GM12892 (cell line): ENCODE results near the gene HDAC10.

Experiments
- DNase-seq: peaks from one replicate; pipeline ENCODE4 v3.0.0; 2011; ENCODE audit not compliant: insufficient read length
- FAIRE-seq: peaks from 2 replicates; lab custom pipeline; 2011; peaks lifted over from hg19 to GRCh38; lab: Jason Lieb, UNC
- POLR2A ChIP-seq: IDR thresholded peaks from 2 replicates; pipeline ENCODE4 v1.6.1; 2011; ENCODE audit warnings: low read depth, low read length, control low read depth
- POLR2AphosphoS5 ChIP-seq: IDR thresholded peaks from 2 replicates; pipeline ENCODE4 v1.6.1; 2011; ENCODE audit warnings: low read depth, low read length, control low read depth
- TAF1 ChIP-seq: IDR thresholded peaks from 2 replicates; pipeline ENCODE4 v1.6.1; 2011; ENCODE audit warnings: low read depth, mild to moderate bottlenecking, control low read depth, low read length, borderline replicate concordance

Gene HDAC10

DNA sequence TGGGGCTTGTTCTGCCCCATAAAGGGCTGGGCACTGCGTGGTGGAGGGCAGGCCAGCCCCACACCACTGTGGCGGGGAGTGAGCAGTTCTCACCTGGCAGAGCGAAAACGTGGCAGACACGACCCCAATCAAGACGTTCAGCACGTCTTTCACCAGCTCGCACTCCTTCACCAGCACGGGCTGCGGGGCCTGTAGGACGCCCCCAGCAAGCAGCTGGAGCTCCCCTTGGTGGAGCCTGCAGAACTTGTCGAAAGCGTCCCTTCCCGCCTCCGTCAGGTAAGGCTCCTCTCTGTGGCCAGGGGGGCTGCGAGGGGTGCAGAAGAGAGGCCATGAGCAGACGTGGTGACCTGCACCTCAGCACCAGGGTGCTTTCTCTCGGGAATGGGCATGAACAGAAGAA, 17.8 kb downstream of the HDAC10 start:
- DNase-seq (no peak), FAIRE-seq (no peak)
- no peak for TF ChIP-seq TAF1
- TF ChIP-seq POLR2A: no peak
- no peak for TF ChIP-seq POLR2AphosphoS5

DNA sequence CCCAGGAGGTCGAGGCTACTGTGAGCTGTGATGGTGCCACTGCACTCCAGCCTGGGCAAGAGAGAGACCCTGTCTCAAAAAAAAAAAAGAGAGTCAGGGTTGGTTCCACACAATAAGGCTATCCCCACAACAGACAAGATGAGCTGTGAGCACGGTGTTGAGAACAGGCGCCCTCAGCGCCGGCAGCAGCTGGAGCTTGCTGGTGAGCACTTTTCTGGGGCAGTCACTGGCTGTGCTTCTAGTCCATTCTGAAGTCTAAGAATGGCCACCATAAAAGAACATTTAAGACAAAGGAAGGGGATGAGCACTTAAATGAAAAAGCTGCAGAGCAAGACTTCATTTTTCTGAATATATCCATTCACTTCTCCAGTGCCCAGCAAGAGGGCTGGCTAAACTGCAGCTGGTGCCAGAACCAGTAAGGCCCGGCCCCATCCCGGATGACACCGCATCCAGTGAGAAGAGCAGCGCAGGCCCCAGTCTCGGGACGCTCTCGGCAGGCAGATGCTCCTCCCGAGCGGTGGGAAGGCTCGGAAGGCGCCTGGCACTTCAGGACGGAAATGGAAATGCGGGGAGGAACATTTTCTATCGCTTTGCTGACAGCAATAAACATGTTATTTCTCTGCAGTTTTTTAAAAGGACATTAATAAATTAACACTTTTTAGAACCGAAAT, 18.4 kb downstream of the HDAC10 start:
- FAIRE-seq (no peak), DNase-seq (no peak)

DNA sequence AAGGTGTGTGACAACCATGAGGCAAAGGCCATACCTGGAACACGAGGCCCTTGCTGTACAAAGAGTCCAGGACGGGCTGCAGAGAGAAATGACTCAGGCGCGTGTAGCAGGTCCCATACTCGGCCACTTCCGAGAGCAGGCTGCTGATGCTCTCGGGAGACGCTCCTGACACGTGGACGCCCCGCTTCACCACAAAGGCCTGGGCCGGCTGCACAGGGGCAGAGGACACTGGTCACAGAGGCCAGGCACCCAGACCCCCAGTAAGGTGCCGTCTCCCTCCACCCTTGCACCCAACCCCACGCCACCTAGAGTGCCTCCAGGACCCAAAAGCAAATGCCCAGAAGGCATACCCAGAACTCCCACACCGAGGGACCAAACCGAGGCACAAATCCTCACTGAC, 21.7 kb downstream of the HDAC10 start:
- no peak for TF ChIP-seq POLR2A
- TF ChIP-seq TAF1: no peak
- DNase-seq (no peak), FAIRE-seq (no peak)

More for the DNA sequence above, 18.4 kb downstream of the HDAC10 start:
- TF ChIP-seq POLR2AphosphoS5 (no peak), POLR2A (no peak), TAF1 (no peak)

DNA sequence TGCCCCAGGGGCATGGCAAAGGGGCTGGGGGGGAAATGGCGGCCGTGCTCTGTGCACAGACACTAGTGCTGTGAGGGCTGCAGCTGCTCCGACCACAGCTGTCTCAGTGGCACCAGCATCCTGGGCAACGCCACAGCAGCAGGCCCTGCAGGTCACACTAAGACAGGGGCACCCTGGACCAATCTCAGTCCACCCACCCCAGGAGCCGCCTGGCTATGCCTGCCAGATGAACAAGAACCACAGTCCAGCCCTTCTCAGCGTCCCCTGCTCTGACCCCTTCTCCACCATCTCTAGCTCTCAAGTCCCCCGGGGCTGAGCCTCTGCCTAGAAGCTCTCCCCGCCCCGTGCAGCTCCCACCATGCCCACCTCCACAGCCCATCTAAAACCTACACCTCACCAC, 22.7 kb downstream of the HDAC10 start:
- no peak for DNase-seq
- TF ChIP-seq POLR2AphosphoS5 (no peak), POLR2A (no peak), TAF1 (no peak)
- FAIRE-seq: no peak

DNA sequence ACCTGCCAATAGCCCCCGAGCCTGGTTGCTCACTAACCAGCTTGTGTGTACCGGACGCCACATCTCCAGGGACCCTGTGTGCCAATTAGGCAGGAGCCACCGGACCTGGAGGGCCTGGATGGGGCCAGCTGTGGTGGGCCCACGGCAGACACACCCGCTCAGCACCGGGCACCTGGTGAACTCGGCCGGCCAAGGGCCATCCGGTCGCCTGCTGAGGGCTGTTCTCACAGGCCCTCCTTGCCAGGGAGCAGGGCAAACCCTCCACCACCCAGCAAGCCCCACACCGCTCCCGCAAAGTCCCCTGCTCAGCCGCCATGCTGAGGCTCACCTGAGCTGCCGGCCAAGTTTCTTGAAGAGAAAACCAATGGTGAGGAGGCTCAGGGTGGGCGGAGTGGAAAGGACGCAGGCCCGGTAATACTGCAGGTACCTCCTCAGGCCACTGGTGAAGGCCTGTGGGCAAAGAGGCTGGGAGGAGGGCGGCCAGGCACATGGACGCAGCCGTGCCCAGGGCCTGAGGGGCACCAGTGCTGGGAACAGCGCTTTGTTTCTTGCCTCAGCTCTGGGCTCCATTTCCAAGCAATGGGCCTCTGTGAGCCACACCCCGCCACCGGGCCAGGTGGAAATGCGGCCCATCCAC, 23.4 kb downstream of the HDAC10 start:
- TF ChIP-seq POLR2AphosphoS5 (no peak), TAF1 (no peak), POLR2A (no peak)
- no peak for FAIRE-seq
- DNase-seq: no peak

DNA sequence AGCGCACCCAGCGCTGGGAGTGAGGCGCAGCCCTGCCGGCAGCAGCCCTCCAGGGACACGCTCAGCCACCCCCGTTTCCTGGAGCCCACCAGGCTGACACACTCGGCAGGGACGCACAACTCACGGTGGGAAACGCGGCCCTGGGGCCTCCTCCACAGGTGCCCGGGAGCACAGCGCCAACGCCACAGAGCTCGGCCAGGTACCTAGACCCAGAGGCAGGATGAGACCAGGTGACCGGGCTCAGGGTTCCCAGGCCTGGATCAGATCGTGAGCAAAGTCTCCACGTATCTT, 24.2 kb downstream of the HDAC10 start:
- TF ChIP-seq POLR2A (no peak), TAF1 (no peak), POLR2AphosphoS5 (no peak)
- FAIRE-seq (no peak), DNase-seq (no peak)

DNA sequence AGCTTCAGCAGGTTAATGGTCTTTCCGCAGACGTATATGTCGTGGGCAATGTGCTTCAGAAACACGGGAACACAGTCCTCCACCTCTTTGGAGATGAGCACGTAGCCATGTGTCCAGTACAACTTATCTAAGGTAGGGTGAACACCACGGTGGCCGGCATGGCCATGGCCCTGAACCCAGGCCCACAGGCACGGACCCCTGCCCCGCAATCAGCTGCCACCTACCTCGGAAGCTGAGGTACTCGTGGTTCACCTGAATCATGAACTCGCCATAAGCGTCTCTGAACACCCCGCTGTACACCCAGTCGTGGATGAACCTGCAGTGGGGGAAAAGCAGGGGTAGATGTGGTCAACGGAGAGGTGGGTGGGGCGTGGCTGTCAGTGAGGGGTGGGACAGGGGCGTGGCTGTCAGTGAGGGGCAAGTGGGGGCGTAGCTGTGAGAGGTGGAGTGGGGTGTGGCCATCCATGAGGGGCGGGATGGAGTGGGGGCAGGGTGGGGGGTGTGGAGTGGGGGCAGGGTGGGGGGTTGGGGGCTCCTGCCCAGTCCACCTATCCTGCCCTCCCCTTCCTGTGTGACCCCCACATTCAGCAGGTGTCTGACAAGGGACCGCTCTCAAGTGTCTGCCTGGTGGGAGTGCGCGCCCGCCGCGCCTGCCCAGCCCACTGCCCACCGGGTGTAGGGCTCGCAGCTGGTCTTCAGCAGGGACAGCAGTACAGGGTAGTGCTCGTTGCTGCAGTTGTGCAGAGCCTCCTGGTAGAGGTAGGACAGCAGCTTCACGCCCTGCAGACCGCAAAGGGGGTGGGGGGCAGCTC, 24.8 kb downstream of the HDAC10 start:
- DNase-seq (no peak), FAIRE-seq (no peak)
- no peak for TF ChIP-seq POLR2A
- TF ChIP-seq TAF1: no peak
- no peak for TF ChIP-seq POLR2AphosphoS5

DNA sequence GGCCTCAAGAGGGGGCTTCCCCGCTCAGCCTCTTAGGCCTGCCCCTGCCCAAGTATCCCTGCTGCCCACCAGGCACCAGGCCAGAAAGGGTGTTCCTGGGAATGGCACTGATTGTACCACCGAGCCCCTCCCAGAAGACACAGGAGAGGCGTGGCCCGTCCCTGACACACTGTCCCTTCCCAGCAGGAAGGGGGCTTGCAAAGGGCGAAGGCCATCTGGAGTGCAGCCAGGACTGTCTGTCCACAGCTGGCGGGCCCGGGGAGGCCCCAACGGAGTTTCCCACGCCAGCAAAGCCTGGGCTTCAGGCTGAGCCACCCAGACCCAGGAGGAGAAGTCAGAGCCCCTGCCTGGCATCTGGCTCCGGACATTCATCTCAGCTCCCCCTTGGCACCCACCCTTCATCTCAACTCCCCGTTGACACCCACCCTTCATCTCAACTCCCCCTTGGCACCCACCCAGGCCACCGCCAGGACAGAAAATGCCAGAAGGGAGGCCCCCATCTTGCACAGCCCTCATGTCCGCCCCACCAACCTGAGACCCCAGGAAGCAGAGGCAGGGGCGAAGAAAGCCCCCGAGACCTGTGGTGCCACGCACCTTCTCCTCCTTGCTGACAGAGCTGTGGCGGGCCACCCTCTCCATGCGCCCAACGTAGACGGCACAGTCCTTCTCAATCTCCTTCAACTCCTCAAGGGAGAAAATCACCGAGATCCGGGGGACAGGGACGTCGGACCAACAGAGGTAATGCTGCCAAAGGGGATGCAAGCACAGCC, 25.7 kb downstream of the HDAC10 start:
- TF ChIP-seq TAF1 (no peak), POLR2AphosphoS5 (no peak), POLR2A (no peak)
- DNase-seq: no peak
- no peak for FAIRE-seq

DNA sequence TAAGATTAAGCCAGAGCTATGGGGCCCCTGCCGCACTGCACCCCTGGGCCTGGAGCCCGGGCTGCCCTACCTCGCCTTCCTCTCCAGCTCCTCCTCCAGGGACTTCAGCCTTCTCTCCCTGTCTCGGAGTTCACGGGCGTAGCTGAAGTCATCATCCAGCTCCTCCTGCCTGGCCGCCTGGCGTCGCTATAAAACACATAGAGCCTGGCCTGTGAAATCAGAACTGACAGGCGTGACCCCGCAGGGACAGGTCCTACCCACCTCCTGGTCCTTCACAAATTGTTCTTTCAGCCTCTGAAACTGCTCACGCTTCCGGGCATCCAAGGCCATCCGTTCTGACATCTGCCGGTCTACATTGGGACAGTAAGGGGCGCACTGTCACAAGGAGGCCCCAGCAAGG, 27.0 kb downstream of the HDAC10 start:
- TF ChIP-seq POLR2AphosphoS5: no peak
- TF ChIP-seq POLR2A: no peak
- TF ChIP-seq TAF1: no peak
- no peak for DNase-seq
- FAIRE-seq: no peak

DNA sequence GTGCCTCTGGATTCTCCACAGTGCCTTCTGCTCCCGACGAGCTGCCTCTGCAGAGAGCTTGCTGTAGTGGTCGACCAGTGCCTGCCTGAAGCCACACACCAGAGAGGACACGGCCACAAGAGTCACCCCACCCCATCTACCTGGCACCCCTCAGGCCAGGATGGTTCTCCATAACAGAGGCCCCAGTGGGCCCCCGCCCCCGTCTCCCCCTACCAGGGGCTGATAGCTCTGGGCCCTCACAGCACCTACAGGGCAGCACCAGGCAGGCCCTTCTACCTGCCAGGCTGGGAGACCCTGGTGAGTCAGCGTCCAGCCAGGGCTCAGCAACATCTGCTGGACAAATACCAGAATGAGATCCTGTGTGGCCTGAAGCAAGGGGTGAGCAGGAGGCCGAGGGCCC, 28.6 kb downstream of the HDAC10 start:
- FAIRE-seq: no peak
- no peak for DNase-seq
- TF ChIP-seq POLR2A (no peak), TAF1 (no peak), POLR2AphosphoS5 (no peak)

DNA sequence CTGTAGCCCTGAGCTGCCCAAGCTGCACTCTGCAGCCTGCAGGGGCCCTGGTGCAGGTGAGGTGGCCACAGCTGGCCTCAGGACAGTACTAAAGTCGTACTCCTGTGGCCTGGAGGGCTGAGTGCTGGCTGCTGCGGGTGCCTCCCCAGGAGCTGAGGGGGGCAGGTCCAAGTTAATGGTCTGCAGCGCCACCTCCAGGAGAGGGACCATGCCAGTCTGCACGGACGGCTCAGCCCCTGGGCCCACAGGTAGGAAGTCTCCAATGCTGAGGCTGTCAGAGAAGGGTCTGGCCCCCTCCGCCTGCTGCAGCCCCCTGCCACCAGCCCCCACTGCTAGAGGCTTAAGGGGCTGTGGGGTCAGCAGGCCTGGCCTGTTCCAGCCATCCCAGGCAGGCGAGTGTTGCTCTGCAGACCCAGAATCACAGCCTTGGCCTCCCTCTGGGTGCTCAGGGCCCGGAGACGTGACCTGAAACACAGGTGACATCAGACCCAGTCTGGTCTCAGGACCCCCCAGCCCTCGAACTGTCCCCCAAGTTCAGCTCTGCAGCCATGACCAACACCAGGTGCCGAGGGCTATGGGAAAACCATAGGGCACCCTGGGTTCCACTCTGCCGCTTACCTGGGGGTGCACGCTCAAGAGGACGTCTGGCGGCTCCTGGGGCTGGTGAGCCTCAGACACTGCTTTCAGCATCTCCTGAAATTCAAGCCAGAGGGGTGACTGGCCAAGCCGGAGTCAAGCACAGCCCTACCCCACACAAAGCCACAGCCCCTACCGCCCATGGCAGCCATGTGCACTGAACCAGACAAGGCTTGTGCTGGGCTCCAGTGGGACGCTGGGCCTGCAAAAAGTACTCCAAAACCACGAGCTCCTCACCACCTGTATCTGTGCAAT, 29.4 kb downstream of the HDAC10 start:
- DNase-seq (no peak), FAIRE-seq (no peak)
- no peak for TF ChIP-seq TAF1
- TF ChIP-seq POLR2AphosphoS5: no peak
- TF ChIP-seq POLR2A: no peak
